Left lung (tissue), 10 donors: Measurements from ENCODE around the gene PBLD. TPM values are rescaled to one million over a fixed set of nuclear protein-coding genes. Genes with fewer than 3 reads are reported as not detected.

ENCODE experiments used
- ATAC-seq: fragments of 200-7000 bp; cut with Tn5 transposase; one replicate; pipeline ENCODE4 v1.9.1; 2020; ENCODE audit warnings: moderate library complexity
- DNase-seq, 4 donors: peaks; one replicate each; pipeline ENCODE4 v3.0.0-alpha.2; 2013 to 2020
- H3K27ac ChIP-seq, 2 donors: fragments of 200-600 bp; sonication (generic) in 1 of 2; one replicate each; pipeline versions ENCODE4 v1.5.0 to v1.8.0; 2020 to 2021
- H3K27me3 ChIP-seq, 2 donors: fragments of 200-600 bp; sonication (generic) in 1 of 2; one replicate each; pipeline versions ENCODE4 v1.5.0 to v1.8.0; 2020 to 2021
- H3K36me3 ChIP-seq, 2 donors: fragments of 200-600 bp; sonication (generic) in 1 of 2; one replicate each; pipeline versions ENCODE4 v1.5.0 to v1.8.0; 2020 to 2021
- H3K4me1 ChIP-seq, 2 donors: fragments of 200-600 bp; one replicate each; pipeline ENCODE4 v1.8.0; 2021
- H3K4me3 ChIP-seq, 2 donors: fragments of 200-600 bp; sonication (generic) in 1 of 2; one replicate each; pipeline versions ENCODE4 v1.5.0 to v1.8.0; 2020 to 2021; ENCODE audit warnings: mild to moderate bottlenecking in 1 of 2
- H3K9me3 ChIP-seq, 2 donors: fragments of 200-600 bp; sonication (generic) in 1 of 2; one replicate each; pipeline versions ENCODE4 v1.5.0 to v1.8.0; 2020 to 2021
- intact Hi-C, 2 donors: fragments of 100-400 bp; cut with DNase I; formaldehyde crosslinking; loops; one replicate each; pipeline versions ENCODE4 v1.11.2 to v1.14.2; 2022
- polyA plus RNA-seq, 6 donors: library from polyadenylated mRNA; unstranded; fragments of 120-200 nt; gene quantifications; one replicate each; pipeline ENCODE4 v1.2.1, GENCODE V29; 2013; ENCODE audit not compliant: insufficient read length in 6 of 6
- total RNA-seq, 2 donors: library from RNA; stranded (reverse); fragmentation: NEBNext Ultra II Directional; extraction: Animal tissue kit (Norgen Biotek cat#: 25700); gene quantifications; one replicate each; pipeline ENCODE4 v1.2.1, GENCODE V29; 2021
- TF ChIP-seq, protein P1 (sequence below), 2 donors: fragments of 200-600 bp; sonication (generic) in 1 of 2; IDR thresholded peaks; one replicate each; pipeline versions ENCODE4 v1.5.0 to v1.8.0; 2021; ENCODE audit warnings: antibody characterized with exemption in 2 of 2
- donor health status: DM: no; HTN: yes; CAD: no.
- donor health status: DM: no; HTN: no; CAD: no.

Gene PBLD
- total and polyA plus RNA-seq, 8 donors, result 2.1 to 17.3 (median 13.4) TPM

DNA sequence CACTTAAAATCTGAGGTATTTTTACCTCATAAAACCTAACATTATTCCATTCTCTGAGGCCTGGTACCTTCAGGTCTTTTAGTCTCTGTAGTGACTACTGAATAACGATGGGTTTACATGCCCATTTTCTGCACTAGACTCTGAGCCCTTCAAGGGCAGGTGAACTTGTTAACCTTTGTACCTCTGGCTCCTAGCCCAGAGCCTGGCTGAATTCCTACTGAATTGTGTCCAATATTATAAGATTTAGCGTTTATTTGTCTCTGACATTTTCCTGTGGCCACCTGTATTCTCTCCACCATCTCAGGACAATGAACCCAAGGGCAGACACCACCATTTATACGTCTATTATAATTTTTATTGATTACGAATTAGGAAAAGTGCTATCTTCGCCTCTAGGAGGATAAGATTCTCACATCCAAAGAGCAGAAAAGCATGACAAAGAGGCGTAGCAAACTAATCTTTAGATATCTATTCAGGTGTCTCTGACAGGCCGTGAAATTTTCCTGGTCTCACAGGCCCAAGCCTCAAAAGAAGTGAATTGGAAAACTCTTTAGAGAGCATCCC, 28.8 kb downstream of the PBLD start:
- intact Hi-C loops, result no loop called here
- Histone ChIP-seq H3K27me3 (no peaks in the 10 kb centered on the region), H3K4me1 (peaks cover 0 to 18% of the 10 kb centered on the region in 2 donors), H3K4me3 (no peak overlapping the region), H3K27ac (no peak overlapping the region), H3K36me3 (no peaks in the 10 kb centered on the region), H3K9me3 (no peaks in the 10 kb centered on the region)
- no peak for DNase-seq
- TF ChIP-seq, protein P1, sequence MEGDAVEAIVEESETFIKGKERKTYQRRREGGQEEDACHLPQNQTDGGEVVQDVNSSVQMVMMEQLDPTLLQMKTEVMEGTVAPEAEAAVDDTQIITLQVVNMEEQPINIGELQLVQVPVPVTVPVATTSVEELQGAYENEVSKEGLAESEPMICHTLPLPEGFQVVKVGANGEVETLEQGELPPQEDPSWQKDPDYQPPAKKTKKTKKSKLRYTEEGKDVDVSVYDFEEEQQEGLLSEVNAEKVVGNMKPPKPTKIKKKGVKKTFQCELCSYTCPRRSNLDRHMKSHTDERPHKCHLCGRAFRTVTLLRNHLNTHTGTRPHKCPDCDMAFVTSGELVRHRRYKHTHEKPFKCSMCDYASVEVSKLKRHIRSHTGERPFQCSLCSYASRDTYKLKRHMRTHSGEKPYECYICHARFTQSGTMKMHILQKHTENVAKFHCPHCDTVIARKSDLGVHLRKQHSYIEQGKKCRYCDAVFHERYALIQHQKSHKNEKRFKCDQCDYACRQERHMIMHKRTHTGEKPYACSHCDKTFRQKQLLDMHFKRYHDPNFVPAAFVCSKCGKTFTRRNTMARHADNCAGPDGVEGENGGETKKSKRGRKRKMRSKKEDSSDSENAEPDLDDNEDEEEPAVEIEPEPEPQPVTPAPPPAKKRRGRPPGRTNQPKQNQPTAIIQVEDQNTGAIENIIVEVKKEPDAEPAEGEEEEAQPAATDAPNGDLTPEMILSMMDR (IDR thresholded peaks at IDR 0.05), result no peak
- peak; percentile 62 for ATAC-seq

- no peak for ATAC-seq
These were observed 29.9 kb downstream of the PBLD start for GRCh38 chr10:68302871-68303270.

GRCh38 chr10:68302503-68302823, 30.3 kb downstream of the PBLD start:
- Histone ChIP-seq H3K36me3 (no peaks in the 10 kb centered on the region), H3K9me3 (no peaks in the 10 kb centered on the region), H3K4me1 (peaks cover 0 to 18% of the 10 kb centered on the region in 2 donors), H3K27me3 (no peaks in the 10 kb centered on the region), H3K27ac (no peak overlapping the region), H3K4me3 (no peak overlapping the region)
- ATAC-seq, result no peak
- TF ChIP-seq, protein P1 (IDR thresholded peaks at IDR 0.05), result no peak
- no peak for DNase-seq
- intact Hi-C loops, result no loop called here

More at GRCh38 chr10:68302871-68303270, 29.9 kb downstream of the PBLD start:
- DNase-seq, result no peak
- TF ChIP-seq, protein P1 (IDR thresholded peaks at IDR 0.05), result no peak
- H3K4me3 ChIP-seq, result no peak overlapping the region
- no peak overlapping the region for H3K27ac ChIP-seq
- H3K36me3 ChIP-seq, result no peaks in the 10 kb centered on the region
- intact Hi-C loops, result no loop called here
- no peaks in the 10 kb centered on the region for H3K9me3 ChIP-seq
- peaks cover 0 to 18% of the 10 kb centered on the region in 2 donors for H3K4me1 ChIP-seq
- H3K27me3 ChIP-seq, result no peaks in the 10 kb centered on the region

- H3K4me1 ChIP-seq, result peaks cover 0 to 18% of the 10 kb centered on the region in 2 donors
- no peaks in the 10 kb centered on the region for H3K36me3 ChIP-seq
- intact Hi-C loops, result no loop called here
- H3K27ac ChIP-seq, result peak overlapping the region in 1 of 2 donors; percentile 71
- H3K27me3 ChIP-seq, result no peaks in the 10 kb centered on the region
- TF ChIP-seq, protein P1 (IDR thresholded peaks at IDR 0.05), result peak; percentile 42 to 47
- peak; percentile 83 for ATAC-seq
- H3K9me3 ChIP-seq, result no peaks in the 10 kb centered on the region
- H3K4me3 ChIP-seq, result no peak overlapping the region
- peak in 2 of 4 donors; percentile 44 to 52 for DNase-seq
These were observed 30.8 kb downstream of the PBLD start for GRCh38 chr10:68301790-68302502.

GRCh38 chr10:68301301-68301700, 31.4 kb downstream of the PBLD start:
- H3K4me1 ChIP-seq, result peaks cover 0 to 18% of the 10 kb centered on the region in 2 donors
- DNase-seq, result no peak
- H3K9me3 ChIP-seq, result no peaks in the 10 kb centered on the region
- H3K27me3 ChIP-seq, result no peaks in the 10 kb centered on the region
- ATAC-seq, result no peak
- H3K27ac ChIP-seq, result peak overlapping the region in 1 of 2 donors; percentile 71
- H3K36me3 ChIP-seq, result no peaks in the 10 kb centered on the region
- TF ChIP-seq, protein P1 (IDR thresholded peaks at IDR 0.05), result no peak
- intact Hi-C loops, result no loop called here
- H3K4me3 ChIP-seq, result no peak overlapping the region
